Activated T-cell treated with anti-CD3 and anti-CD28 coated beads, Interleukin-2, amount 50 U/mL, for 4 hours (primary cell): Measurements from ENCODE around the gene CSHL1. TPM values are rescaled to one million over a fixed set of nuclear protein-coding genes. Genes with fewer than 3 reads are reported as not detected.
"Not testable (repeated sequence)": the region's sequence is repeated elsewhere in the genome, so short reads cannot be mapped to it uniquely, and the experiment has no call there.

Experiments
- ATAC-seq, 2 donors: fragments of 200-7000 bp; cut with Tn5 transposase; one replicate each; pipeline ENCODE4 v1.10.0; 2021
- DNase-seq: peaks from one replicate; pipeline ENCODE4 v3.0.0-alpha.2; 2020
- H3K27me3 Mint-ChIP-seq: one replicate; pipeline ENCODE4 v1.8.0; 2021; ENCODE audit warnings: low read depth, mixed read lengths
- H3K36me3 Mint-ChIP-seq: one replicate; pipeline ENCODE4 v1.8.0; 2022; ENCODE audit warnings: mixed read lengths; ENCODE audit not compliant: insufficient read depth
- H3K4me1 Mint-ChIP-seq: one replicate; pipeline ENCODE4 v1.8.0; 2021; ENCODE audit warnings: low read depth, mixed read lengths
- H3K4me3 Mint-ChIP-seq: one replicate; pipeline ENCODE4 v1.8.0; 2021; ENCODE audit warnings: mild to moderate bottlenecking, moderate library complexity, mixed read lengths
- H3K9me3 Mint-ChIP-seq: one replicate; pipeline ENCODE4 v1.8.0; 2021; ENCODE audit warnings: mixed read lengths
- total RNA-seq, 3 donors: library from RNA; stranded (reverse); gene quantifications; one replicate each; pipeline ENCODE4 v1.2.1, GENCODE V29; 2021

CSHL1 gene
- total RNA-seq, 3 donors from 2014 or later: not detected

DNA sequence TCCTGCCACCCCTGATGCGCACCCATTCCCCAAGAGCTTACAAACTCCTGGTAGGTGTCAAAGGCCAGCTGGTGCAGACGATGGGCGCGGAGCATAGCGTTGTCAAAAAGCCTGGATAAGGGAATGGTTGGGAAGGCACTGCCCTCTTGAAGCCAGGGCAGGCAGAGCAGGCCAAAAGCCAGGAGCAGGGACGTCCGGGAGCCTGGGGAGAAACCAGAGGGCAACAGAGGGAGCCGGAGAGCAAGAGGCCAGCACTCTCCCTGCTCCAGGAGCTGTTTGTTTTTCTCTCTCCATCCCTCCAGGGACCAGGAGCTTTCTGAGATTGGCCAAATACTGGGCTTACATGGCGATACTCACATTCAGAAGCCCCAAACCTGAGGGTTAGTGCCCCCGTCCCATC lies 7.2 kb upstream of the CSHL1 start:
- Mint-ChIP-seq H3K27me3 (no peaks in the 10 kb centered on the region), H3K4me3 (no peak overlapping the region), H3K9me3 (no peaks in the 10 kb centered on the region), H3K36me3 (no peaks in the 10 kb centered on the region), H3K4me1 (peaks cover 10% of the 10 kb centered on the region)
- DNase-seq: no peak
- ATAC-seq: no peak

DNA sequence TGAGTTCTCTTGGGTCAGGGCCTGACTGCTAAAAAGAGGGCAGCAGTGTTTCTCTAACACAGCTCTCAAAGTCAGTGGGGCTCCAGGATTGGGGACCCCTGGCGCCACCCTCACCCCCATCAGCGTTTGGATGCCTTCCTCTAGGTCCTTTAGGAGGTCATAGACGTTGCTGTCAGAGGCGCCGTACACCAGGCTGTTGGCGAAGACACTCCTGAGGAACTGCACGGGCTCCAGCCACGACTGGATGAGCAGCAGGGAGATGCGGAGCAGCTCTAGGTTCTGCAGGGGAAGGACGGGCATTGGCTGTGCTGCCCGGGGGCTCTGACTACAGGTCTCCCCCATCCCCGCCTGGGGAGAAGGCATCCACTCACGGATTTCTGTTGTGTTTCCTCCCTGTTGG lies 6.6 kb upstream of the CSHL1 start:
- Mint-ChIP-seq H3K9me3 (no peaks in the 10 kb centered on the region), H3K36me3 (no peaks in the 10 kb centered on the region)

DNA sequence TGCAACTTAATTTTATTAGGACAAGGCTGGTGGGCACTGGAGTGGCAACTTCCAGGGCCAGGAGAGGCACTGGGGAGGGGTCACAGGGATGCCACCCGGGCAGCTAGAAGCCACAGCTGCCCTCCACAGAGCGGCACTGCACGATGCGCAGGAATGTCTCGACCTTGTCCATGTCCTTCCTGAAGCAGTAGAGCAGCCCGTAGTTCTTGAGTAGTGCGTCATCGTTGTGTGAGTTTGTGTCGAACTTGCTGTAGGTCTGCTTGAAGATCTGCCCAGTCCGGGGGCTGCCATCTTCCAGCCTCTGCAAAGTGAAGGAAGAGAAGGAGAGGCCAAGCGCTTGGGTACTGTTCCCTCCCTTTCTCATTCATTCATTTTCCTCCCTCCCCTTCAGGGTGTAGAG lies 6.1 kb upstream of the CSHL1 start:
- H3K4me3 Mint-ChIP-seq, H3K4me1 Mint-ChIP-seq, H3K27me3 Mint-ChIP-seq, DNase-seq, H3K36me3 Mint-ChIP-seq, ATAC-seq, H3K9me3 Mint-ChIP-seq: not testable (repeated sequence)

More for the DNA sequence above, 6.6 kb upstream of the CSHL1 start:
- DNase-seq (no peak), ATAC-seq (no peak)
- Mint-ChIP-seq H3K4me1 (peaks cover 10% of the 10 kb centered on the region), H3K27me3 (no peaks in the 10 kb centered on the region), H3K4me3 (no peak overlapping the region)

DNA sequence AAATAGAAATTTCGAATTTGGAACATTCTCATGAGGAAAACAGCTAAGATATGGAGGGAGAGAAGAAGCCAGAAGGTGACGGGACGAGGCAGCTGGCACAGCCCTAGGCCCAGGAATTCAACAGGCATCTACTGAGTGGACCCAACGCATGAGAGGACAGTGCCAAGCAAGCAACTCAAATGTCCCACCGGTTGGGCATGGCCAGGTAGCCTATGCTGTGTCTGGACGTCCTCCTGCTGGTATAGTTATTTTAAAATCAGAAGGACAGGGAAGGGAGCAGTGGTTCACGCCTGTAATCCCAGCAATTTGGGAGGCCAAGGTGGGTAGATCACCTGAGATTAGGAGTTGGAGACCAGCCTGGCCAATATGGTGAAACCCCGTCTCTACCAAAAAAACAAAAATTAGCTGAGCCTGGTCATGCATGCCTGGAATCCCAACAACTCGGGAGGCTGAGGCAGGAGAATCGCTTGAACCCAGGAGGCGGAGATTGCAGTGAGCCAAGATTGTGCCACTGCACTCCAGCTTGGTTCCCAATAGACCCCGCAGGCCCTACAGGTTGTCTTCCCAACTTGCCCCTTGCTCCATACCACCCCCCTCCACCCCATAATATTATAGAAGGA lies 5.6 kb upstream of the CSHL1 start:
- DNase-seq: no peak
- Mint-ChIP-seq H3K9me3 (no peaks in the 10 kb centered on the region), H3K4me3 (no peak overlapping the region), H3K4me1 (peaks cover 10% of the 10 kb centered on the region), H3K36me3 (no peaks in the 10 kb centered on the region), H3K27me3 (no peaks in the 10 kb centered on the region)
- ATAC-seq: no peak

DNA sequence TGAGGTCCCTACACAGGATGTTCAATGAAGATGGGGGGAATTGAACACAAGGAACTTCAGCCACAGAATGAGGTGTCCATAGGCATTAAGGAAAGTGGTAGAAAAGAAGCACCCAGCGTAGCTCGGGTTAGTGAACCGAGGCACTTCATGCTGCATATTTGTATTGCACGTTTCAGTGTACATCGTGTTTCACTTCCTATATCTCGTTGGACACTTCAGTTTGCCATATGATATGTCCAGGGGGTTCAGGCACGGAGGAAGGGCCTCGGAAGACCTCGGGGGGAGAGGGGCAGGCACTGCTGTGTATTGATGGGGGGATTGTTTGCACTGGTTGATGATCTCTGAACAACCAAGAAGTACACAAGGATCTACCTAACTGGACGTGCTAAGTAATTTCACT lies 4.7 kb upstream of the CSHL1 start:
- not testable (repeated sequence) for H3K27me3 Mint-ChIP-seq, H3K4me1 Mint-ChIP-seq, H3K9me3 Mint-ChIP-seq, H3K36me3 Mint-ChIP-seq, ATAC-seq, DNase-seq, H3K4me3 Mint-ChIP-seq

DNA sequence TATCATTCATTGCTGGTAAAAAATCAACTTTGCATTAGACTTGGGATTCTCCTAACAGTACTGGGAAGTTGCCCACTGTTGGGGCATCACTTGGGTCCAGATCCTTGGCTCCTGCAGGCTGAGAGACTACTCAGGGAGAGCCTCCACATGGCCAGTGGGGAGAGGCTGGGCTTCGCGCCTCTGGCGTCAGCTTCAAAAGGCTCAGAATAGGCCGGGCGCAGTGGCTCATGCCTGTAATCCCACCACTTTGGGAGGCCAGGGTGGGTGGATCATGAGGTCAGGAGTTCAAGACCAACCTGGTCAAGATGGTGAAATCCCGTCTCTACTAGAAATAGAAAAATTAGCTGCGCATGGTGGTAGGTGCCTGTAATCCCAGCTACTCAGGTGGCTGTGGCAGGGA lies 3.4 kb upstream of the CSHL1 start:
- Mint-ChIP-seq H3K4me1 (peaks cover 7% of the 10 kb centered on the region), H3K9me3 (no peaks in the 10 kb centered on the region), H3K4me3 (no peak overlapping the region), H3K27me3 (no peaks in the 10 kb centered on the region), H3K36me3 (no peaks in the 10 kb centered on the region)
- ATAC-seq (no peak), DNase-seq (no peak)

DNA sequence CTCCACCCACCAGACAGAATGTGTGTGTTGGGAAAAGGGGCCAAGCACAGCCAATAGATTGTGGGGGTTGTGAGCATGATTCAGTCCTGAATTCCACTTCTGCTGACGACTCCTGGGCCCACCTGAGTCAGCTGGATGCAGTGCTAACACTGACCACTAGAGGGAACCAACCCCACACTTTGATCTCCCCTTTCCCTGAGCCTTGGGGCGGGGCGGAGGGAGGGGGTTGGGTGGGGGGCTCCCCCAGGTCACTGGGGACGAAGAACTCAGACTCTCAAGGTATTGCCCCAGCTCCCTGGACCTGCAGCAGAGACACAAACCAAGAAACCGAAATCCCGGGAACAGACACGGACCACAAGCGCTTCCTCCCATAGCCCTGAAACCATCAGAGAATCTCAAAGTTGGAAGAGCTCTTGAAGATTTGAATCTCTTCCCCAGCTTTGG lies 621 bp upstream of the CSHL1 start:
- no peaks in the 10 kb centered on the region for H3K36me3 Mint-ChIP-seq

DNA sequence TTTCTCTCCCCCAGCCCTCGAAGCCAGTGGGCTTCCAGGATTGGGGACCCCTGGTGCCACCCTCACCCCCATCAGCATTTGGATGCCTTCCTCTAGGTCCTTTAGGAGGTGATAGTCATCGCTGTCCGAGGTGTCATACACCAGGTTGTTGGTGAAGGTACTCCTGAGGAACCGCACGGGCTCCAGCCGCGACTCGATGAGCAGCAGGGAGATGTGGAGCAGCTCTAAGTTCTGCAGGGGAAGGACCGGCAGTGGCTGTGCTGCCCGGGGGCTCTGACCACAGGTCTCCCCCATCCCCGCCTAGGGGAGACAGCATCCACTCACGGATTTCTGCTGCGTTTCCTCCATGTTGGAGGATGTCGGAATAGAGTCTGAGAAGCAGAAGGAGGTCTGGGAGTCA lies 962 bp downstream of the CSHL1 start:
- H3K4me3 Mint-ChIP-seq: no peak overlapping the region
- H3K27me3 Mint-ChIP-seq: no peaks in the 10 kb centered on the region
- no peaks in the 10 kb centered on the region for H3K9me3 Mint-ChIP-seq
- no peaks in the 10 kb centered on the region for H3K36me3 Mint-ChIP-seq
- peaks cover 2% of the 10 kb centered on the region for H3K4me1 Mint-ChIP-seq
- no peak for DNase-seq
- no peak for ATAC-seq

More for the DNA sequence above, 621 bp upstream of the CSHL1 start:
- Mint-ChIP-seq H3K9me3 (no peaks in the 10 kb centered on the region), H3K4me3 (no peak overlapping the region), H3K27me3 (no peaks in the 10 kb centered on the region), H3K4me1 (peaks cover 2% of the 10 kb centered on the region)
- ATAC-seq (peak; percentile 78), DNase-seq (peak; percentile 63)

DNA sequence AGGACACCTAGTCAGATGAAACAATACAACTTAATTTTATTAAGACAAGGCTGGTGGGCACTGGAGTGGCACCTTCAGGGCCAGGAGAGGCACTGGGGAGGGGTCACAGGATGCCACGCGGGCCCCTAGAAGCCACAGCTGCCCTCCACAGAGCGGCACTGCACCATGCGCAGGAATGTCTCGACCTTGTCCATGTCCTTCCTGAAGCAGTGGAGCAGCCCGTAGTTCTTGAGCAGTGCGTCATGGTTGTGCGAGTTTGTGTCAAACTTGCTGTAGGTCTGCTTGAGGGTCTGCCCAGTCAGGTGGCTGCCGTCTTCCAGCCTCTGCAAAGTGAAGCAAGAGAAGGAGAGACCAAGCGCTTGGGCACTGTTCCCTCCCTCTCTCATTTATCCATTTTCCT lies 1.5 kb downstream of the CSHL1 start:
- H3K4me3 Mint-ChIP-seq, DNase-seq, H3K9me3 Mint-ChIP-seq, ATAC-seq, H3K4me1 Mint-ChIP-seq, H3K27me3 Mint-ChIP-seq, H3K36me3 Mint-ChIP-seq: not testable (repeated sequence)

DNA sequence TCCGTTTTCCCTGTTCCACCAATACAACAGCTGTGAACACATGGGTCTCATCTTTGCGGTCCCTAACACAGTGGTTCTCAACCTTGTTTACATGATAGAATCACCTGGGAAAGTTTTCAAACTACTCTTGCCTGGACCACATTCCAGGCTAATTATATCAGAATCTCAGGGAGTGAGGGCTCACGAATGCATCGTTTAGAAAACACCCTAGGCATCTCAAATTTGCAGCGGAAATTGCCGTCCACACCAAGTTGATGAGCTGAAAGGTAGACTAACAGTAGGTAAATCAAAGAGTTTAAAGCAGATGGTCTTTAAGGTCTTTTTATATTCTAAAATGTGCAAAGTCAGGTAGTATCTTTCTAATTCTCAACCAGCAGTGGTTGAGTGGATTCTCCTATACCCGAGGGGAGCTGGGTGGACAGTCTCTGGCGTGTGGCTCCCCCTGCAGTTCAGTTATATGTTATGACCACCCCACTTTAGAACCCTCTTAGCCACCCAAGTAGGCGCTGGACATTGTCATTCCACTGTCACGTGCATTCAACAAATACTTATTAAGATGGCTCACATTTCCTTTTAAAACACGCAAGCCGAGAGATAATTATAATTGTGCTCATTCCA lies 3.8 kb downstream of the CSHL1 start:
- DNase-seq, H3K27me3 Mint-ChIP-seq, H3K4me3 Mint-ChIP-seq, H3K4me1 Mint-ChIP-seq, H3K9me3 Mint-ChIP-seq, H3K36me3 Mint-ChIP-seq: not testable (repeated sequence)
- peak; percentile 61 to 69 for ATAC-seq

DNA sequence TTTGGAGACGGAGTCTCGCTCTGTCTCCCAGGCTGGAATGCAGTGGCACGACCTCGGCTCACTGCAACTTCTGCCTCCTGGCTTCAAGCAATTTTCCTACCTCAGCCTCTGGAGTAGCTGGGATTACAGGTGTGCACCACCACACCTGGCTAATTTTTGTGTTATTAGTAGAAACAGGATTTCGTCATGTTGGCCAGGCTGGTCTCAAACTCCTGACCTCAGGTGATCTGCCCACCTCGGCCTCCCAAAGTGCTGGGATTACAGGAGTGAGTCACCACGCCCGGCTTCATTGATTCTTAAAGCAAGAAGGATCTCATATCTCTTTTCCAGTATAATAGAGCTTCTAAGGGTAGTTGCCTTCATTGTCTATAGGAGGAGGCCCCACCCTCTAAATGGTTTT lies 6.3 kb downstream of the CSHL1 start:
- not testable (repeated sequence) for ATAC-seq, H3K36me3 Mint-ChIP-seq, H3K4me1 Mint-ChIP-seq, DNase-seq, H3K9me3 Mint-ChIP-seq, H3K27me3 Mint-ChIP-seq, H3K4me3 Mint-ChIP-seq

DNA sequence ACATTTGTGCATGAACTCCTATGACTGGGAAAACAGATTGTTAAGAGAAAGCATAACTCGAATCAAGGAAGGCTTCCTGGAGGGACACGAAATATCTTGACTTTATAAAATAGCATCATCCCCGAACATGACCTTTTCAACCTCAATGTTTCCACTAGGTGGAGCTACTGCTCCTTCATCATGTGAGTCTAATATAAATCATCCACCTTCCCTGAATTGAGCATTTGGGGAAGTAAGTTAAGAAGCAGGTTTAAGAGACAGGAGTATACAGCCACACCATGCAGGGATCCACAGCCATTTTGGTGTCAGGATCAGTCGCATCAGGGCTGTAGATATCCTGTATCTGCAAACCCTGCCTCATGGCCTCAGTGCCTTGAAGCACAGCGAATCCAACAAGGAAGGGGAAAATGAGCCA lies 7.3 kb downstream of the CSHL1 start:
- not testable (repeated sequence) for DNase-seq, H3K4me1 Mint-ChIP-seq, H3K27me3 Mint-ChIP-seq, H3K36me3 Mint-ChIP-seq, H3K4me3 Mint-ChIP-seq, H3K9me3 Mint-ChIP-seq
- peak; percentile 60 to 69 for ATAC-seq

DNA sequence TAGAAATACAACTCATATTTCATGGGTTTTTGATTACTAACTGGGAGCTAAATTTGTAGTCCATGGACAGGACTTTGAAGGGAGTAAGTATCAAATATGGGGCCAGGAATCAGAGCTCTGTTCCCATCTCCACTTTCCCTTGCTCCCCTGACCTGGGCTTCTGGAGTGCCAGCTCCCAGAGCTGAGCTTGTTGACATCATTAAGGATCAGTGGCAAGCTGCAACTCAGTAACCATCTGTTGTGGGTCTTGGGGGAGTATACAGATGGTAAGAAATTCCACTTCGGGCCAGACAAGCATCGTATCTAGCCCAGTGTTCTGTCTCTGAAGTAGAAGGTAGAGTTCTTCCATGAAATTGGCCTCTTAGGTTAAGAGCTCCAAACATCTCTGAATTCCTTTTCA lies 9.1 kb downstream of the CSHL1 start:
- H3K9me3 Mint-ChIP-seq, H3K4me3 Mint-ChIP-seq, ATAC-seq, H3K4me1 Mint-ChIP-seq, DNase-seq, H3K27me3 Mint-ChIP-seq, H3K36me3 Mint-ChIP-seq: not testable (repeated sequence)

DNA sequence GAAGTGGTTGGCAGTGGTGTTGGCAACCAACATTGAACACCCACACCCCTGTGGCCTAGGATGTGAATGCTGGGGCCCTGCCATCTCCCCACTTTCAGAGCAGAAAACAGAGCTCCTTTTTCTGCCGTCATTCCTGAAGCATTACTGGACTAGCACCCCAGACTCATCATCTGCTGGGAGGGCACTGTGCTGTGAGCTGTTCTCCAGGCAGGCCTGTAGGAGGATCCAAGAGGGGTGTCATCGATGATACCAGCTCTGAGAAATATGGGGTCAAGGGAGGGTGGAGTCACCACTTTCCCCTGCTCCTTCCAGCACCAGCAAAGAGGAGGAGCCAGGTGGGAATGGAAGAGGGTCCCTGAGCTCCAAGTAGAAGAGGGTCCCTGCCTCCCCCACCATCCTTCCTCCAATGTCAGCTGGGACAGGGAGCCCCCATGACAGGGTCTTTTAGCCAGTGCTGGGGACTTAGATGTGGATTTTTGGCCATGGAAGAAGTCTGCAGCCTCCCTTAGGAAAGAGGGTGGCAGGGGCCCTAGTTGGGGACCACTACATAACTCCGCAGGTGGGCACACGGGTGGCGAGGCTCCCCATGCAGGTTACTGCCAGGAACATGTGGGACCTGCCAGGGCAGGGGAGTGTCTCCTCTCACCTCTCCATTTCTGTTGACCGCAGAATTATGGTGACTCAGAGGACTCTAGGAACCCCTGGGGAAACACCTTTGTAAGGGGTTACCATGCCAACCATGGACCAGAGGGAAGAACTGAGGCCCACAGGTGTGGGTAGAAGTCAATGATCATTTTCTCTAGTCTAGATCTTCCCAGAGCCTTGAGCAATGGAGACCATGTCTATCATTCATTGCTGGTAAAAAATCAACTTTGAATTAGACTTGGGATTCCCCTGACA lies 11.9 kb downstream of the CSHL1 start:
- ATAC-seq: peak in 1 of 2 donors; percentile 78
- not testable (repeated sequence) for H3K9me3 Mint-ChIP-seq, H3K36me3 Mint-ChIP-seq

More for the DNA sequence above, 11.9 kb downstream of the CSHL1 start:
- not testable (repeated sequence) for H3K4me1 Mint-ChIP-seq, H3K27me3 Mint-ChIP-seq, H3K4me3 Mint-ChIP-seq
- peak; percentile 19 for DNase-seq
